Medulla oblongata (tissue), 1 donor: Measurements from ENCODE around the gene STMP1.

Source experiments
- DNase-seq: peaks from one replicate; pipeline ENCODE4 v3.0.0-alpha.2; 2015; ENCODE audit errors: extremely low spot score

STMP1 gene

GRCh38 chr7:135697276-135698049, 35.1 kb downstream of the STMP1 start:
- peak; percentile 18 for DNase-seq

- no peak for DNase-seq
Measured at GRCh38 chr7:135704074-135704473, 41.8 kb downstream of the STMP1 start.

- no peak for DNase-seq
Measured at GRCh38 chr7:135704698-135705097, 42.4 kb downstream of the STMP1 start.

DNA sequence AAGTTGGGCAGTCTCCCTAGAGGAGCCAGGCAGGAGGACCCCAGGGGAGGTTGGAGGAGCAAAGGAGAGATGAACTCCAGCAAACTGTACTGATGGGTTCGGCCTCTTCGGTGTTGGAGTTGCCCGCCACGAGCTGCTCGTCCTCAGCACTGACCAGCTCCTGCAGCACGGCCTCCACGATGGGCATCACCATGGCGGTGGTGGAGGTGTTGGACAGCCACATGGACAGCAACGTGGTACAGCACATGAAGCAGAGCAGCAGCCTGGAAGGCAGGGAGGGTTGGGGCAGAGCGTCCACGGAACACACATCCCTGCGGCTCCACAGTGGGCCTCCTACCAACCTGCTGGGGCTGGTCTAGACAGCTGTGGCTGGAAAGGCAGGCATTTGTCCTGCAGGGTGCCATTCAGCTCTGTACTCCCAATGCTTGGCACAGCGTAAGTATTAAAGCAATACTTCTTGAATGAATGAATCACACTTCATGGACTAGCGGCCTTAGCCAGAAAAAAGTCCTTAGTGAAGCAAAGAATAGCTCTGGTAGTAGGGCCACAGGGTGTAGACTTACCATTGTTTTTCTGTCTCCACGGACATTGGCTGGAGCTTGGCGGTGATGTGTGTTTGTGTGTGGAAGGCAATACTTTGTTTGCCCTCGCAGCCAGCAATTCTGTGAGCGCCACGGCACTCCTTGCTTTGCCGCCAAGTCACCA, 43.9 kb downstream of the STMP1 start:
- DNase-seq, result peak; percentile 47

DNA sequence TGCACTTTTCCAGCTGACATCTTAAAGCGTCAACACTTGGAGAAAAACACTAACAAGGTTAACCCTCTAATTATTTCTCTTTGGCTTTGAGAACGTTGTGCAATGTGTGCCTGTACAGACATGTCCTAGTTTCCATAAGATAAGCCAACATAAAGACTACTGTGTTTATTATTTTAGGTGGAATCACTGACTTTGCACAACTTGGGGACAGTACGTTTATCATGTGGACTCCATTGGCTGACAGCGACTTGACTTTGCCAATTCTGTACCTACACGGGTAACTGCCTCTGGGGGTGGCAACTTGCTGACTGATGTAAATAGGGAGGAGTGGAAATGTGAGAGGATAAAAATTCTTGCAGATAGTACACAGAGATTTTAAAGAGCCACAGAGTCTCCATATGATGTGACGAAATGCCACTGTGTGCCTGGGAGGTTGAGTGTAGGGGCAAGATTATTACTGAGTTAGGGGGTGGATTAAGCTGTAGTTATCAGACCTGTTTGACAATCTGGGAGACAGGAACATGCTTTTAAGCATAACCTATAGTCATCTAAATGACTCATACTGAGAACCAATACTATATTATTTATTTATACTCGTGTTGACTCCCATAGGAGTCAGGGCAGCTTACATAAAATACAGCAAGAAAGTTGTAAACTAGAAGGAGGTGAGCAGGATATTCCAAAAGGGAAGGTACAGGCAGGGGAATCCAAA, 44.7 kb downstream of the STMP1 start:
- DNase-seq, result no peak

DNA sequence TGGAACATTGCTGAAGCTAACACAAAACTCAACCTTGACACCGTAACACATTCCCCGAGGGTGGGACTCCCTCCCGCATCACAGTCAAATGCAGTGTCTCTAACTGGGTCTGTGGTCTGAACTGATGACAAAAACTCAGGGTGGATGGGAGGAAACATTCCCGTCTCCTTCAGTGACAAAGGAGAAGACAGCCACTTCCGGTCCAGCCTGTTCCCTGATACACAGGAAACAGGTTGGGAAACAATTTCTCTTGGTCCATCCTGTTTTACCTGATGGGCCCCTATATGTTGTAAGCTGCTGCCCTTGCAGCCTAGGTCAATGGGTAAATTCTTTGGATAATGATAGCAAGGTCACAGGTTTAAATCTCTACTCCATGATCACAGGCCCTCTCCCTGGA, 45.3 kb downstream of the STMP1 start:
- no peak for DNase-seq

DNA sequence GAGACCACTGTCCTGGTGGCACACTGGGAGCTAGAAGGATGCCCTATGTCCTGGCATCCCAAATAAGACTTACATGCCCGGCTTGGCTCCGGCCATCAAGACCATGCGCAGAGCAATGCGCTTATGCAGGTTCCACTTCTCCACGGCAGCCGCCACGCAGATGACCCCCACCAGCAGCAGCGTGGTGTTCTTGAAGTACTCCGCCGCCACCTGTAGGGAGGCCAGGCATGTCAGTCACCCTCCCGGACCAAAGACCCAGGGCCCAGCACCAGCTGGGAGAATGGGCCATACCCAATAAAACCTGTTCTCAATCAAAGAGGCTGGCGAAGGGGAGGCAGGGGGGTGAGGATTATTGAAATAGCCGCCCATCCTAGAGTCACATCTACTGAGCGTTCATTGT, 45.7 kb downstream of the STMP1 start:
- DNase-seq, result no peak

DNA sequence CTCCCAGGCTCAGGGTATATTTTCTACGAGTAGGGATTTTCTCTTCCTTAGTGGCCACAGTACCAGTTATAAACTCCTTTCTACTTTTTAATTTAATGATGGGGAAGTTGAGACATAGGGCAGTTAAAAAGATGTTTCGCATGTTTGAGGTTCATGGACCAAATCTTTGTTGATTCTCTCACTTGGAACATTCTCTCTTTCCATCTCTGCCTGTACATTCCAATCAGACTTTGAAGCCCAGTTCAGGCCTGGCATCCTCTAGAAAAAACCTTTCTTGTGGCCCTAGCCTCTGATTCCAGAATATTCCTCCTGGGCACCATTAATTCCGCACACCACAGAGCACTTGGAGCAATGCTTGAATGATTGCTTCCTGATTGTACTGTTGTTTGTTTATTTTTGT, 47.2 kb downstream of the STMP1 start:
- no peak for DNase-seq

DNA sequence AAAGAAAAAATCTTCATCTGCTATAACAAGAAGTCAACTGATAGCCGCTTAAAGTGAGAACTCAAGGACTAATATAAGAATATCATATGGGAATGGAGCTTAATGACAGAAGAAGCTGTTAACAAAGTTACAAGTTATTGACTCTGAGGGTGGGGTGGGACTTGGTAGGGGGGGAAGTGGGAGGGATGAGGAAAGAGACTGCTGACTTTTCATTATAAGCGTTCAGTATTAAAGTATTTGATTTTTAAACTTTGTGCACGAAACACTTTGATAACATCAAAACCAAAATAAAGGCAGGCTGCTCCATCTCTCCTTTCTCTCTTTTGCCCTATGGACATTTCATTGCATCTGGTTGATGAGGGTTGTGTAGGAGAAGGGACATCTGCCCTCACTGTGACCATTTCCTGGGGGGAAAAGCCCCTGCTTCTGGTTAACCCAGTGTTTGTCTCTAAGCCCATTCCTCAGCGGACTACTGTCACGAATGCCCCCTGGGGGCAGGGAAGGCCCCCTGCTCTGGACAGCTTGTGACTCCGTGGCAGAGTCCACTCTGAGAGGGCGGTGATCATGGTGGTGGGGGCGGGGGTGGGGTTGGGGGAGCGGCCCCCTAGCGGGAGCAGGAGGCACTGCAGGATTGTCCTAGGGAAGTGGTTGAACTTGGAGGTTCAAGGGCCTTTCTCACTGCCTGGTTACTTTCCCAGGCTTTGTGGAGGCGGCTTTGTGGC, 48.3 kb downstream of the STMP1 start:
- no peak for DNase-seq

- no peak for DNase-seq
Measured at GRCh38 chr7:135711139-135711469, 48.8 kb downstream of the STMP1 start.

- DNase-seq, result no peak
Measured at GRCh38 chr7:135712182-135712782, 50.0 kb downstream of the STMP1 start.

DNA sequence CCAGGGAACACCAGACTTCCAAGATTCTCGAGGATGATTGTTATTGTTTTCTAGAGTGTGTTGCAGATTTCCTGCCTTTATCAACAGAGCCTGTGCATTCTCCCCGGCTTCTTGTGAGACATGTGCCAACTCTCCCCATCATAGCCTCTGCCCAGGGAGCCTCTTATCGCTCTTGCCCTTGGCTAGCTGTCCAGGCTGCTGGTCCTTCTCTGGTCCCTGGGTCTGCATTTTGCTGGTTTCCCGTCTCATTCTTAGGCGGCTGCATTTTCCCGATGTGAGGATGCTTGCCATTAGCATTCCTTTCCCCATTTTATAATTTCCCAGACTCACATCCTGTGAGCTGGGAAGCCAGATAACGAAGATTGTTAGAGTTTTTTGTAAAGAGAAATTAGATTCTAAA, 50.5 kb downstream of the STMP1 start:
- no peak for DNase-seq

- DNase-seq, result no peak
Measured at GRCh38 chr7:135713836-135714470, 51.6 kb downstream of the STMP1 start.

GRCh38 chr7:135714534-135715009, 52.3 kb downstream of the STMP1 start:
- no peak for DNase-seq

DNA sequence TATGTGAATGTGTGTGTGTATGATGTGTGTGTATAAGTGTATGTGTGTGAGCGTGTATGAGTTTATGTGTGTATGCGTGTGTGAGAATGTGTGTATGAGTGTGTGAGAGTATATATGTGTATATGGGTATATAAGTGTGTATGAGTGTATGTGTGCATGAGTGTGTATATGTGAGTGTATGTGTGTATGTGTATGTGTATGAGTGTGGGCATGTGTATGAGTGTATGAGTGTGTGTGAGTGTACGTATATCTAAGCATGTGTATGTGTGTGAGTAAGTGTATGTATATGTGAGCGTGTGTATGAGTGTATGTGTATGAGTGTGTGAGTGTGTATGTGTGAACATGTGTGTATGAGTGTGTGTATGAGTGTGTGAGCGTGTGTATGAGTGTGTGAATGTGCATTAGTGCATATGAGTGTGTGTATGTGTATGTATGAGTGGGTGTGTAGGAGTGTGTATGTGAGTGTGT, 52.8 kb downstream of the STMP1 start:
- no peak for DNase-seq

DNA sequence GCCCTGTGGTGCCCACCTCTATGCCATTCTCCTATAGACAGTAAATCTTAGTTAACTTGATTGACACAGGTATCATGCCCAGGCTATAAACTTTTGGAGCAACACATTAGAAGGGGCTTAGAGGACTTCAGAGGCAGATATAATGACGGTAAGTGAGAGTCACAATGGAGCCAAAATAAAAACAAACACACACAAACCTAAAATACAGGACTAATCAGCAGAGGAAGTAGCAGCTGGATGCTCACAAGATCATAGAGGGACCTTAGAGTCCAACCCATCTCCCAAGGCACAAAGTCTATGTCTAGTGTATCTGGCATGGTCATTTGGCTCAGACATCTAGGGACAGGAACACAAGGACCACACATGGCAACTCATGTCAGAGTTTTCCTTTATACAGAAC, 53.4 kb downstream of the STMP1 start:
- no peak for DNase-seq

- no peak for DNase-seq
Measured at GRCh38 chr7:135716677-135717238, 54.4 kb downstream of the STMP1 start.

DNA sequence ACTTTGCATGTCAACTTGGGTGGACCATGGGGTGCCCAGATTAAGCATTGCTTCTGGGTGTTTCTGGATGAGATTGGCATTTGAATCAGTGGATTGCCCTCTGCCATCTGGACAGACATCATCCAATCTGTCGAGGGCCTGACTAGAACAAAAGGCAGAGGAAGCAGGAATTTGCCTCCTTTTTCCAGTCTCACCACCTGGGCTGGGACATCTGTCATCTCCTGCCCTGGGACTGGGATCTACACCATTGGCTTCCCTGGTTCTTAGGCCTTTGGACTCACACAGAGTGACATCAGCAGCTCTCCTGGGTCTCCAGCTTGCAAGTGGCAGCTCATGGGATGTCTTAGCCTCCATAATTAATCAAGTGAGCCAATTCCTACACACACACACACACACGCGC, 55.4 kb downstream of the STMP1 start:
- no peak for DNase-seq

DNA sequence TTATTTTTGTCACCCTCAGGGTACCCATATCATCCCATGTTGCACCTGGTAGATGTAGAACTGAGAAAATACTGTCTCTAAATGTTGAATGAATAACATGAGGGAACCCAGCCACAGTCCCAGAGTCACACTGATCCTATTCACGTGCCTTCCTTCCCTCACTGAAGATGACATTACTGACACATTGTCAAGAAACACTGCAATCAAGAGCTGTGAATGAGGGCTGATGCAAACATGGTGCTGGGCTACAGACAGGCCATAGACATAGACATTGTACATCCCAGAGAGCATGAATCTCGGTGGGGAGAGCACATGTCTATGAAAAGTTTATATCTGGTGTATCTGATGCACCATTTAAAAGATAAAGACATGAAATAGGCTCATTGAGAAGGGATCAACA, 55.9 kb downstream of the STMP1 start:
- no peak for DNase-seq

DNA sequence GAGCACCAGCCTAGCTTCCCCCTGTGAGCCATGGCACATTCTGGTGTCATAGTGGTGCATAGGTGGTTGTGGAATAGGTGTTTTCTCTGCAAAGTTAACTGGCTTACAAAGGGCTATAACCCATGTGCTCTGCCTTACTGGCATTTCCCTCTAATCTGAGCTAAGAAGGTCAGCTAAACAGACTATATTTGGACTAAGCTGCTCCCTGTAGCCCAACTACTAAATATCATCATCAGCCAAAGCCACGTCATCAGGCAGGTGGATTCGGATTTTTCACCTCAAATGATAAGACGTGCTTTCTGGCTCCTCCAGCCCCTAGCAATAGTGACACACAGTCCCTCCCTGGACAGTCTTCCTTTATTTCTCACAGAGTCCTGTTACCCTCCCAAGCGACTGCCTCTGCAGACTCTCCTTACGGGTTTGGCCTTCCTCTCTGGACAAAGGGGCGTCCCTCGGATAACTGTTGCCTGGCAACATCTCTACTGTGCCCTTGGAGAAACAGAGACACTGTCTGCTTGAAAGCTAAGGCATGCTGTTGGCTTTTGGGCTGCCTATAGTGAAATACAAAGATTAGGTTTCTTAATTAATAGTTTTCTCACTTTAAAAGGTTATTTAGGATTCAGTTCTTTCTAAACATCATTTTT, 56.6 kb downstream of the STMP1 start:
- DNase-seq, result no peak
